T-cell (primary cell): ENCODE data around the gene KCNJ6. TPM values are rescaled to one million over a fixed set of nuclear protein-coding genes. Genes with fewer than 3 reads are reported as not detected.

Experiments used
- ATAC-seq, 4 experiments: fragments of 200-7000 bp in 3 of 4; fragments of 150-1000 bp in 1 of 4; cut with Tn5 transposase; replicated peaks in 1 of 4; 1 replicate in 3 of 4; 2 replicates in 1 of 4; pipeline ENCODE4 v1.10.0; 2021; ENCODE audit warnings: moderate library complexity in 3 of 4, mild to moderate bottlenecking in 2 of 4, moderate number of reproducible peaks in 1 of 4
- CTCF ChIA-PET, 2 donors: fragments of 300-600 bp; sonication (Branson Sonifier 250); formaldehyde crosslinking; loops; one replicate each; lab custom pipeline; 2022; ENCODE audit warnings: antibody characterized with exemption in 2 of 2; lab: Charles Lee
- POLR2A ChIA-PET, 2 donors: fragments of 300-600 bp; sonication (Branson Sonifier 250); formaldehyde crosslinking; loops; one replicate each; lab custom pipeline; 2022; ENCODE audit warnings: antibody characterized with exemption in 2 of 2; lab: Charles Lee
- DNase-seq, 35 experiments: peaks; one replicate each; pipeline versions ENCODE4 v3.0.0 to v3.0.0-alpha.2; 2013 to 2023
- H3K27ac ChIP-seq: one replicate; pipeline ENCODE4 v1.5.1; 2013; ENCODE audit warnings: low read length
- H3K27me3 ChIP-seq, 2 experiments: replicated peaks in 1 of 2; 1 replicate in 1 of 2; 2 replicates in 1 of 2; pipeline versions ENCODE4 v1.6.1 to v1.7.0; 2013; ENCODE audit warnings: low read length in 1 of 2, mixed read lengths in 1 of 2; ENCODE audit not compliant: control insufficient read depth in 2 of 2, insufficient read depth in 2 of 2; ENCODE audit errors: extremely low read depth in 1 of 2
- H3K36me3 ChIP-seq, 2 donors: 1 replicate in 1 of 2; 2 replicates in 1 of 2; pipeline versions ENCODE4 v1.6.1 to v1.7.0; 2013; ENCODE audit warnings: low read length in 1 of 2; ENCODE audit not compliant: control insufficient read depth in 2 of 2, insufficient read depth in 1 of 2; ENCODE audit errors: extremely low read depth in 1 of 2
- H3K4me1 ChIP-seq, 2 experiments: 1 replicate in 1 of 2; 2 replicates in 1 of 2; pipeline versions ENCODE4 v1.6.1 to v1.7.0; 2013; ENCODE audit warnings: low read length in 2 of 2, mixed read lengths in 1 of 2; ENCODE audit not compliant: insufficient read depth in 2 of 2, control insufficient read depth in 1 of 2; ENCODE audit errors: extremely low read depth in 1 of 2
- H3K4me3 ChIP-seq, 2 donors: 1 replicate in 1 of 2; 2 replicates in 1 of 2; pipeline versions ENCODE4 v1.5.1 to v1.7.0; 2013; ENCODE audit warnings: mild to moderate bottlenecking in 2 of 2, low read length in 1 of 2, moderate library complexity in 1 of 2; ENCODE audit not compliant: control insufficient read depth in 1 of 2; ENCODE audit errors: extremely low read depth in 1 of 2
- H3K9me3 ChIP-seq: 2 replicates; pipeline ENCODE4 v1.7.0; 2013
- H3K27ac Mint-ChIP-seq, 2 donors: one replicate each; pipeline ENCODE4 v1.8.0; 2020 to 2021; ENCODE audit warnings: mild to moderate bottlenecking in 2 of 2, mixed read lengths in 2 of 2
- H3K27me3 Mint-ChIP-seq, 2 donors: one replicate each; pipeline ENCODE4 v1.8.0; 2021 to 2022; ENCODE audit warnings: mixed read lengths in 2 of 2
- H3K36me3 Mint-ChIP-seq: one replicate; pipeline ENCODE4 v1.8.0; 2021; ENCODE audit warnings: mixed read lengths
- H3K4me1 Mint-ChIP-seq, 3 donors: one replicate each; pipeline ENCODE4 v1.8.0; 2020 to 2022; ENCODE audit warnings: mixed read lengths in 3 of 3, mild to moderate bottlenecking in 1 of 3
- H3K4me3 Mint-ChIP-seq, 3 donors: one replicate each; pipeline ENCODE4 v1.8.0; 2020 to 2022; ENCODE audit warnings: mild to moderate bottlenecking in 3 of 3, mixed read lengths in 3 of 3, moderate library complexity in 3 of 3
- H3K9me3 Mint-ChIP-seq, 3 donors: one replicate each; pipeline ENCODE4 v1.8.0; 2020 to 2022; ENCODE audit warnings: mixed read lengths in 3 of 3
- WGBS: methylation state at CpG from one replicate; pipeline ENCODE4 v1.1.5; 2013; ENCODE audit warnings: missing lambda C conversion rate; ENCODE audit not compliant: insufficient coverage; 5-methylcytosine and 5-hydroxymethylcytosine counted together
- total RNA-seq, 35 experiments: library from RNA in 6 of 35; stranded (reverse) in 6 of 35; fragments of 120-200 nt in 1 of 35; gene quantifications; one replicate each; pipeline versions ENCODE4 v1.2.1 to v1.2.4 and lab custom pipeline; 2013 to 2026

The KCNJ6 gene
- total RNA-seq, 5 donors from 2014 or later (not counting 1 experiment from before 2014, with no cell fraction given): not detected

DNA sequence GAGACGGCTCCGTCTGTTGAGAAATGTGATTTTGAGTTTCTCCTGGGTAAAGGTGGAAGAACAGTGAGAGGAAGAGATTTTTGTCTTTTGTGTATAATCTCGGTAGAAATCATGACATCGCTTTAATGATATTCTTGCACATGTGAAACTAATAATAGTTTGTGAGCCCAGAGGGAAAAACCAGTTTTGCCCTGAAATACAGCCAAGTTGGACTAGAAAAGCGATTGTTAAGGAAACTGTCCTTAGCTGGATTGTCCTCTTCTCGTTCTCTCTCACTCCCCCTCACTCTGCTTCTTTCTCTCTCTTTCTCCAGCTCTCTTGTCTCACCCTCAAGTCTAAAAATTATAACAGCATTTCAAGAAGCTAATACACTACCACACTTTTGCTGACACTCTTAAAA, 17.1 kb downstream of the KCNJ6 start:
- ChIA-PET POLR2A (no interaction called here), CTCF (interaction anchor here in 1 of 2 donors (0.5 kb wide), 1 partner anchor 975 kb away, joined by 3 read pairs; no protein-coding TSS in a partner anchor)
- DNase-seq: no peak
- H3K27me3 ChIP-seq: peaks cover 2 to 5% of the 10 kb centered on the region in 2 experiments
- Mint-ChIP-seq H3K36me3 (no peaks in the 10 kb centered on the region), H3K9me3 (no peaks in the 10 kb centered on the region), H3K4me3 (no peak overlapping the region), H3K27ac (no peak overlapping the region), H3K4me1 (no peaks in the 10 kb centered on the region), H3K27me3 (peaks cover 12 to 22% of the 10 kb centered on the region in 2 donors)
- no peaks in the 10 kb centered on the region for H3K9me3 ChIP-seq
- no peaks in the 10 kb centered on the region for H3K36me3 ChIP-seq
- ATAC-seq: no peak
- WGBS: 88% methylated on average over 6 of the region's 6 CpGs
- no peak overlapping the region for H3K4me3 ChIP-seq
- no peak overlapping the region for H3K27ac ChIP-seq
- H3K4me1 ChIP-seq: no peaks in the 10 kb centered on the region

DNA sequence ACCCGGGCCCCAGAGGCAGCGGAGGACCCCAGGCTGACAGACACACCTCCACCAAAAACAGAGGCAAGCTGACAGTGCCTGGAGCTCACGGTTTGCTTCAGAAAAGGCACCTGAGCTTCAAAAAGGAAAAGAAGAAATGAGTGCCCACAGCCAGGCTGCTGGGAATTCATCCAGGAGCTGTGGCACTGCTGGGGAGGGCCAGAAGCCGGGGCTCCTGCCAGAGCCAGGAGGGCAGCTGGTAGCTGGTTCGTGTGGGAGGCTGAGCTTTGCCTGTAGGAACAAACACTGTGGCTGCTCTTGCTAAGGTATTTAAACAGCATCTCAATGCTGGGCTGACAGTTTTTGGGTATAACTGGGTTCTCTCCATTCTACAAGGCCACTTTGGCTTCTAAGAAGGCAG, 19.5 kb downstream of the KCNJ6 start:
- H3K27ac Mint-ChIP-seq: no peak overlapping the region
- Histone ChIP-seq H3K4me1 (no peaks in the 10 kb centered on the region), H3K27ac (no peak overlapping the region), H3K4me3 (no peak overlapping the region), H3K27me3 (peaks cover 0 to 8% of the 10 kb centered on the region in 2 experiments), H3K9me3 (no peaks in the 10 kb centered on the region), H3K36me3 (no peaks in the 10 kb centered on the region)
- H3K27me3 Mint-ChIP-seq: peaks cover 15 to 18% of the 10 kb centered on the region in 2 donors
- no peaks in the 10 kb centered on the region for H3K36me3 Mint-ChIP-seq
- POLR2A ChIA-PET: no interaction called here
- CTCF ChIA-PET: no interaction called here
- ATAC-seq (no peak), DNase-seq (no peak)
- H3K9me3 Mint-ChIP-seq: no peaks in the 10 kb centered on the region
- WGBS: 69% methylated on average over 4 of the region's 5 CpGs
- H3K4me3 Mint-ChIP-seq: no peak overlapping the region
- no peaks in the 10 kb centered on the region for H3K4me1 Mint-ChIP-seq

DNA sequence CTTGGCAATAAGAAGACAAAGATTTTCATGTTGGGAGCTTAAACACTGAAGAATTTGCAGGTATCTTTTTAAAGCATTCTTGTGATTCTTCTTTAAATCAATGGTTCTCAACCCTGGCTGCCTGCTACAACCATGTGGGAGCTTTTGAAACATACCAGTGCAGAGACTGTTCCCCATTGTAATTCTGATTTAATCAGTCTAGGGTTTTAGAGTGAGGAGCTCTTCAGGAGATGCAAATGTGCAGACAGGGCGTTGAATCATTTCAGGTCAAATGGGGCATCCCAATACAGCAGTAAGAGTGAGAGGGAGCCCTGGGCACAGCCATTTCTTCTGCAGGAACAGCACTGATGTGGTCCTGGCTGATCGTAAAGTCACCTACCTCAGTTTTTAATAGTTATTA, 24.3 kb downstream of the KCNJ6 start:
- Histone ChIP-seq H3K9me3 (no peaks in the 10 kb centered on the region), H3K36me3 (no peaks in the 10 kb centered on the region), H3K4me3 (no peak overlapping the region), H3K27ac (no peak overlapping the region), H3K27me3 (peaks cover 0 to 17% of the 10 kb centered on the region in 2 experiments), H3K4me1 (no peaks in the 10 kb centered on the region)
- Mint-ChIP-seq H3K27me3 (peaks cover 14 to 18% of the 10 kb centered on the region in 2 donors), H3K27ac (no peak overlapping the region), H3K4me1 (no peaks in the 10 kb centered on the region), H3K9me3 (no peaks in the 10 kb centered on the region), H3K4me3 (no peak overlapping the region), H3K36me3 (no peaks in the 10 kb centered on the region)
- WGBS: no CpG with 5 or more reads among the region's 2 CpGs
- DNase-seq (no peak), ATAC-seq (no peak)
- CTCF ChIA-PET: no interaction called here
- POLR2A ChIA-PET: no interaction called here

DNA sequence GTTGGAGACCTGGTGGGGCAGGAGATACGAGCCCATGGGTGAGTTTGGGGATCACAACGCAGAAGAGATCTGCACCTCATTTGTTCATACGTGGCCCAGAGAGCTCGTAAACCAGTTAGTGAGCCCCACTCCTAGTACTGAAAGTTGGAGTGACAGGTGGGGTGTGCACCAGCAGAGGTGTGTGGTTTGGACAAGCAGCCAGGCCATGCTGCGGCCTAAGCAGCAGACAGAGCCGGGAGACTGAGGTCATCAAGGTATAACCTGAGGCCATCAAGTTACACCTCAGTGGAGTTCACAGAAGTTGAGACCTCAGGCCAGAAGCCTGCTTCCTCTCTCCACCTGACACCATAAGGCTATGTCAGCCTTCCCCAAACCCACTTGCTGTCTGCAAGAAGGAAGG, 27.6 kb downstream of the KCNJ6 start:
- Mint-ChIP-seq H3K4me3 (no peak overlapping the region), H3K9me3 (no peaks in the 10 kb centered on the region), H3K36me3 (no peaks in the 10 kb centered on the region), H3K27me3 (peaks cover 14 to 23% of the 10 kb centered on the region in 2 donors), H3K27ac (no peak overlapping the region), H3K4me1 (no peaks in the 10 kb centered on the region)
- no peaks in the 10 kb centered on the region for H3K9me3 ChIP-seq
- H3K27ac ChIP-seq: no peak overlapping the region
- DNase-seq (no peak), ATAC-seq (no peak)
- CTCF ChIA-PET: no interaction called here
- POLR2A ChIA-PET: no interaction called here
- no peak overlapping the region for H3K4me3 ChIP-seq
- peaks cover 0 to 12% of the 10 kb centered on the region in 2 experiments for H3K27me3 ChIP-seq
- H3K36me3 ChIP-seq: no peaks in the 10 kb centered on the region
- H3K4me1 ChIP-seq: no peaks in the 10 kb centered on the region
- 86% methylated on average over 6 of the region's 6 CpGs for WGBS

DNA sequence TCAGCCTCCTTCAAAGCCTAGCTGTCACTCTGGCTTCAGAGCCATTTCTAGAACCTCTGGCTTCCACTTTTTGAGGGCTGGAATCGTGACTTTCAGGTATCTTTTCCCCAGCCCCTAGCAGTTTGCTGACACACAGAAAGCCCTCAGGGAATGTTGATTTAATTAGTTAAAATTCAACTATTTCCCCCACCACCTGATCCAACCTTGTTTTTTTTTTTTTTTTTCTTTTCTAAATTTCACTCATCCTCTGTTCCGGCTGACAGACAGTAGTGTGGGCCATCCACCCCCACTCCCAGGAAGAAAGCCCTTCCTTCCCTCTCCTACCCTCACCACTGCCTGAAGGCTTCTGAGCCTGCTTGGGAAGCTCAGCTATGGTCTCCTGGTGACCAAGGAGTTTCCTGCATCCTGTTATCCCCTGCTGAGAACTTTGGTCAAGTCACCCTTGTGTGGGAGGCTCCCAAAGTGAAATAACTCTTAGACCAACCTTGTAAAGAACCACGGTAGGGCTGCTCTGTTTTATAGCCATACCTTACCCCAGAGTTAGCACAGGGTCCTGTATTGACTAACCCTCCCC, 29.4 kb downstream of the KCNJ6 start:
- Mint-ChIP-seq H3K9me3 (no peaks in the 10 kb centered on the region), H3K27me3 (peaks cover 14 to 20% of the 10 kb centered on the region in 2 donors), H3K4me1 (no peaks in the 10 kb centered on the region), H3K4me3 (no peak overlapping the region), H3K36me3 (no peaks in the 10 kb centered on the region), H3K27ac (no peak overlapping the region)
- peaks cover 0 to 9% of the 10 kb centered on the region in 2 experiments for H3K27me3 ChIP-seq
- ChIA-PET POLR2A (no interaction called here), CTCF (no interaction called here)
- no peaks in the 10 kb centered on the region for H3K4me1 ChIP-seq
- WGBS: 88% methylated on average over 2 of the region's 3 CpGs
- no peak overlapping the region for H3K4me3 ChIP-seq
- DNase-seq: no peak
- no peak overlapping the region for H3K27ac ChIP-seq
- no peak for ATAC-seq
- H3K9me3 ChIP-seq: no peaks in the 10 kb centered on the region
- no peaks in the 10 kb centered on the region for H3K36me3 ChIP-seq

DNA sequence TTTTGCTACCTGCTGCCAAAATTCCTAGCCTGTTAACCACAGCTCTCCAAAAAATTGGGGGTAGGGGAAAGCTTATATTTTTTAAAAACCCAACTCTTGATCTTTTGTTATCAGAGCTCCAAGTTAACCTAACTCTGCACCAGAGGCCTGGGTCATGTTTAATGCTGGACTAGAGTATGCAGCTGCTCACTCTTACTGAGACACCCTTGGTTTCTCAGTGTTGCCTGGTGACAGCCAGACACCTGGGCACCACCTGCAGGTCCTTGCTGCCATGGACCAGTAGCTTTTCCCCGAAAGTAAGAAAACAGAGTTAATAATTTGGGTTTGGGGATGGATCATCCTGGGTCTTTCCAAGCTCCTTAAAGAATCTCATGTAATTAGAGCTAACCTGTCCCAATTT, 30.1 kb downstream of the KCNJ6 start:
- no peak overlapping the region for H3K27ac ChIP-seq
- H3K36me3 ChIP-seq: no peaks in the 10 kb centered on the region
- no peaks in the 10 kb centered on the region for H3K9me3 ChIP-seq
- ChIA-PET POLR2A (no interaction called here), CTCF (no interaction called here)
- Mint-ChIP-seq H3K27me3 (peaks cover 14 to 20% of the 10 kb centered on the region in 2 donors), H3K36me3 (no peaks in the 10 kb centered on the region), H3K27ac (no peak overlapping the region), H3K4me1 (no peaks in the 10 kb centered on the region), H3K4me3 (no peak overlapping the region), H3K9me3 (no peaks in the 10 kb centered on the region)
- DNase-seq (no peak), ATAC-seq (no peak)
- H3K4me3 ChIP-seq: no peak overlapping the region
- no CpG with 5 or more reads among the region's 1 CpG for WGBS
- no peaks in the 10 kb centered on the region for H3K4me1 ChIP-seq
- H3K27me3 ChIP-seq: peaks cover 0 to 9% of the 10 kb centered on the region in 2 experiments
